Endothelial cell of umbilical vein (primary cell): ENCODE data around the gene MRPL16. TPM values are rescaled to one million over a fixed set of nuclear protein-coding genes. Genes with fewer than 3 reads are reported as not detected.

Experiments used
- BruUV-seq: library from RNA; stranded (reverse); fragments of 400-500 nt; replicated peaks from 2 replicates; lab custom pipeline; 2021; lab: Mats Ljungman, UMichigan
- CTCF ChIA-PET: fragments of 300-600, 350-600 bp; sonication (Branson Sonifier 250); formaldehyde crosslinking; loops from one replicate; lab custom pipeline; 2021; ENCODE audit warnings: antibody characterized with exemption, inconsistent platforms; lab: Charles Lee
- POLR2A ChIA-PET: fragments of 300-600, 350-600 bp; sonication (Branson Sonifier 250); formaldehyde crosslinking; loops from one replicate; lab custom pipeline; 2021; ENCODE audit warnings: antibody characterized with exemption, inconsistent platforms; lab: Charles Lee
- DNase-seq: peaks from one replicate; pipeline ENCODE4 v3.0.0-alpha.2; 2011; ENCODE audit warnings: low read depth, low spot score
- FAIRE-seq: peaks from 2 replicates; lab custom pipeline; 2011; peaks lifted over from hg19 to GRCh38; lab: Jason Lieb, UNC
- H2AFZ ChIP-seq: 2 replicates; pipeline ENCODE4 v1.6.0; 2012; ENCODE audit warnings: low read depth, low read length, control low read depth, inconsistent platforms
- H3K27ac ChIP-seq: 2 replicates; pipeline ENCODE4 v1.5.1; 2011; ENCODE audit warnings: low read depth, mild to moderate bottlenecking, control low read depth, low read length, moderate library complexity; ENCODE audit not compliant: insufficient read depth
- H3K27me3 ChIP-seq, 2 experiments: 2 replicates each; pipeline versions ENCODE4 v1.6.0 to v1.6.1; 2011; ENCODE audit warnings: low read length in 2 of 2, mixed read lengths in 1 of 2; ENCODE audit not compliant: control insufficient read depth in 2 of 2, insufficient read depth in 2 of 2
- H3K36me3 ChIP-seq, 2 experiments: 2 replicates in 1 of 2; 3 replicates in 1 of 2; pipeline ENCODE4 v1.5.1; 2011; ENCODE audit warnings: low read length in 2 of 2, mild to moderate bottlenecking in 1 of 2, moderate library complexity in 1 of 2; ENCODE audit not compliant: control insufficient read depth in 2 of 2, insufficient read depth in 2 of 2; ENCODE audit errors: extremely low read depth in 1 of 2
- H3K4me1 ChIP-seq: 3 replicates; pipeline ENCODE4 v1.5.1; 2011; ENCODE audit warnings: mild to moderate bottlenecking, low read length; ENCODE audit not compliant: control insufficient read depth, insufficient read depth; ENCODE audit errors: extremely low read depth
- H3K4me2 ChIP-seq: 2 replicates; pipeline ENCODE4 v1.6.1; 2011; ENCODE audit warnings: low read length, control low read depth, mixed read lengths; ENCODE audit not compliant: insufficient read depth
- H3K4me3 ChIP-seq, 3 experiments: fragments of 200-600 bp in 1 of 3; sonication (generic), shearing (Covaris generic) in 1 of 3; replicated peaks in 1 of 3; 2 replicates each; pipeline ENCODE4 v1.5.1; 2011 to 2016; ENCODE audit warnings: control low read depth in 3 of 3, low read length in 3 of 3, mild to moderate bottlenecking in 2 of 3, inconsistent platforms in 1 of 3, low read depth in 1 of 3, moderate library complexity in 1 of 3; ENCODE audit not compliant: insufficient read depth in 1 of 3
- H3K79me2 ChIP-seq: 2 replicates; pipeline ENCODE4 v1.6.0; 2012; ENCODE audit warnings: low read length, inconsistent platforms; ENCODE audit not compliant: control insufficient read depth, insufficient read depth
- H3K9ac ChIP-seq: replicated peaks from 2 replicates; pipeline ENCODE3; 2011; ENCODE audit warnings: low read length, control low read depth; ENCODE audit not compliant: insufficient read depth; ENCODE audit errors: extremely low read depth
- H3K9me1 ChIP-seq: replicated peaks from 3 replicates; pipeline ENCODE4 v1.6.0; 2011; ENCODE audit warnings: mild to moderate bottlenecking, low read length; ENCODE audit not compliant: control insufficient read depth, insufficient read depth; ENCODE audit errors: extremely low read depth
- H3K9me3 ChIP-seq: replicated peaks from 2 replicates; pipeline ENCODE4 v1.5.1; 2012; ENCODE audit warnings: low read length, inconsistent platforms; ENCODE audit not compliant: control insufficient read depth, insufficient read depth
- H4K20me1 ChIP-seq: replicated peaks from 2 replicates; pipeline ENCODE3; 2011; ENCODE audit warnings: mild to moderate bottlenecking, low read length; ENCODE audit not compliant: control insufficient read depth, insufficient read depth; ENCODE audit errors: extremely low read depth
- EZH2 ChIP-seq: IDR thresholded peaks from 2 replicates; pipeline ENCODE4 v1.6.1; 2012; ENCODE audit warnings: borderline replicate concordance, low read depth, mild to moderate bottlenecking, moderate library complexity, low read length, inconsistent platforms; ENCODE audit not compliant: severe bottlenecking
- FOS ChIP-seq: IDR thresholded peaks from 2 replicates; pipeline ENCODE4 v1.6.1; 2011; ENCODE audit warnings: mild to moderate bottlenecking, low read length, moderate library complexity, borderline replicate concordance; ENCODE audit not compliant: insufficient read depth
- GATA2 ChIP-seq: IDR thresholded peaks from 2 replicates; pipeline ENCODE4 v1.7.0; 2011; ENCODE audit warnings: low read depth, mild to moderate bottlenecking, moderate library complexity, mixed read lengths, low read length; ENCODE audit not compliant: insufficient read length, insufficient read depth
- JUN ChIP-seq: IDR thresholded peaks from 2 replicates; pipeline ENCODE4 v1.6.1; 2011; ENCODE audit warnings: borderline replicate concordance, low read depth; ENCODE audit not compliant: insufficient read length, insufficient read depth
- MAX ChIP-seq: IDR thresholded peaks from 2 replicates; pipeline ENCODE4 v1.6.1; 2011; ENCODE audit not compliant: insufficient read depth, insufficient read length
- MYC ChIP-seq: IDR thresholded peaks from one replicate; pipeline ENCODE4 v1.6.1; 2011; ENCODE audit warnings: mild to moderate bottlenecking, low read depth, low read length
- POLR2A ChIP-seq: IDR thresholded peaks from 2 replicates; pipeline ENCODE4 v1.6.1; 2012; ENCODE audit warnings: low read depth, mild to moderate bottlenecking, control low read depth, low read length
- POLR2AphosphoS5 ChIP-seq: IDR thresholded peaks from 2 replicates; pipeline ENCODE4 v1.6.1; 2012; ENCODE audit warnings: low read depth, mild to moderate bottlenecking, control low read depth, low read length, moderate library complexity; ENCODE audit not compliant: insufficient read depth
- dilution Hi-C: fragments of 300-500 bp; cut with MboI; formaldehyde crosslinking; loops from one replicate; pipeline ENCODE4 v1.15.0; 2019; ENCODE audit warnings: low sequenced_read_pairs; ENCODE audit not compliant: extremely low pct_ligation_motif_present
- intact Hi-C: fragments of 100-400 bp; cut with micrococcal nuclease; formaldehyde crosslinking; loops from one replicate; pipeline ENCODE4 v1.10.0; 2022
- polyA plus RNA-seq, 4 experiments: library from polyadenylated mRNA; depleted of rRNA in 3 of 4; stranded (reverse) in 3 of 4; unstranded in 1 of 4; fragments of >200 nt; gene quantifications; 2 replicates each; pipeline versions ENCODE4 v1.2.1 to v1.2.3, GENCODE V29; 2011 to 2012; ENCODE audit warnings: missing spikeins in 1 of 4
- total RNA-seq: library from RNA; stranded (reverse); gene quantifications from 2 replicates; pipeline ENCODE4 v1.2.3, GENCODE V29; 2021
- TF ChIP-seq, protein P1 (sequence below), 2 donors: IDR thresholded peaks; 1 replicate in 1 of 2; 2 replicates in 1 of 2; pipeline ENCODE4 v1.5.1; 2011; ENCODE audit warnings: low read length in 2 of 2, mild to moderate bottlenecking in 2 of 2, moderate library complexity in 2 of 2, control low read depth in 1 of 2, inconsistent platforms in 1 of 2, low read depth in 1 of 2; ENCODE audit not compliant: insufficient read depth in 1 of 2; ENCODE audit errors: extremely low read depth in 1 of 2

The MRPL16 gene
- total and polyA plus RNA-seq, 2 donors (not counting 3 experiments of a cell fraction or from before 2014, with no cell fraction given): 63.9 to 84.0 TPM

- Histone ChIP-seq H3K79me2 (no peaks in the 10 kb centered on the region), H3K27me3 (peaks cover 0 to 2% of the 10 kb centered on the region in 2 experiments), H3K4me3 (no peak overlapping the region), H3K9ac (no peak overlapping the region), H3K27ac (no peak overlapping the region), H3K9me1 (no peaks in the 10 kb centered on the region), H3K4me1 (no peaks in the 10 kb centered on the region), H3K4me2 (no peak overlapping the region), H2AFZ (no peak overlapping the region), H3K36me3 (no peaks in the 10 kb centered on the region), H4K20me1 (no peaks in the 10 kb centered on the region), H3K9me3 (no peaks in the 10 kb centered on the region)
- no peak for FAIRE-seq
- dilution Hi-C loops: no loop called here
- TF ChIP-seq FOS: no peak
- TF ChIP-seq EZH2: no peak
- no peak for TF ChIP-seq MYC
- no peak for TF ChIP-seq POLR2AphosphoS5
- TF ChIP-seq, protein P1, sequence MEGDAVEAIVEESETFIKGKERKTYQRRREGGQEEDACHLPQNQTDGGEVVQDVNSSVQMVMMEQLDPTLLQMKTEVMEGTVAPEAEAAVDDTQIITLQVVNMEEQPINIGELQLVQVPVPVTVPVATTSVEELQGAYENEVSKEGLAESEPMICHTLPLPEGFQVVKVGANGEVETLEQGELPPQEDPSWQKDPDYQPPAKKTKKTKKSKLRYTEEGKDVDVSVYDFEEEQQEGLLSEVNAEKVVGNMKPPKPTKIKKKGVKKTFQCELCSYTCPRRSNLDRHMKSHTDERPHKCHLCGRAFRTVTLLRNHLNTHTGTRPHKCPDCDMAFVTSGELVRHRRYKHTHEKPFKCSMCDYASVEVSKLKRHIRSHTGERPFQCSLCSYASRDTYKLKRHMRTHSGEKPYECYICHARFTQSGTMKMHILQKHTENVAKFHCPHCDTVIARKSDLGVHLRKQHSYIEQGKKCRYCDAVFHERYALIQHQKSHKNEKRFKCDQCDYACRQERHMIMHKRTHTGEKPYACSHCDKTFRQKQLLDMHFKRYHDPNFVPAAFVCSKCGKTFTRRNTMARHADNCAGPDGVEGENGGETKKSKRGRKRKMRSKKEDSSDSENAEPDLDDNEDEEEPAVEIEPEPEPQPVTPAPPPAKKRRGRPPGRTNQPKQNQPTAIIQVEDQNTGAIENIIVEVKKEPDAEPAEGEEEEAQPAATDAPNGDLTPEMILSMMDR (IDR thresholded peaks at IDR 0.05; ENCODE audit: extremely low read depth in 1 of 2, insufficient read depth in 1 of 2, low read depth in 1 of 2, low read length in 2 of 2): no peak
- TF ChIP-seq MAX: no peak
- TF ChIP-seq JUN: no peak
- TF ChIP-seq POLR2A: no peak
- no peak for TF ChIP-seq GATA2
- intact Hi-C loops: no loop called here
- ChIA-PET CTCF (no interaction called here), POLR2A (no interaction called here)
- BruUV-seq: no TSS peak
- no peak for DNase-seq
Measured at GRCh38 chr11:59839615-59840014, 29.0 kb upstream of the MRPL16 start.
